ENCODE results near the gene RASL11B.

- no peak for TF ChIP-seq CTCF (IDR thresholded peaks at IDR 0.05)
- TF ChIP-seq POLR2A (IDR thresholded peaks at IDR 0.05), result no peak
Measured at GRCh38 chr4:52904421-52904820, 42.3 kb downstream of the RASL11B start.

Data from Peyer's patch (tissue), 4 donors.